HL-60 (cell line): Measurements from ENCODE around the gene TANC2.

ENCODE experiments used
- DNase-seq, 2 experiments: peaks; one replicate each; pipeline ENCODE4 v3.0.0-alpha.2; 2010 to 2020; ENCODE audit warnings: low read depth in 1 of 2, low spot score in 1 of 2
- H3K27ac ChIP-seq: fragments of 250-450 bp; sonication (Bioruptor Pico); replicated peaks from 2 replicates; pipeline ENCODE4 v1.5.1; 2020; ENCODE audit warnings: mild to moderate bottlenecking, moderate library complexity
- H3K27me3 ChIP-seq: fragments of 250-450 bp; sonication (Bioruptor Pico); 2 replicates; pipeline ENCODE4 v1.5.1; 2021; ENCODE audit warnings: mild to moderate bottlenecking, moderate library complexity; ENCODE audit not compliant: insufficient read depth, poor library complexity, severe bottlenecking
- H3K4me3 ChIP-seq: replicated peaks from 2 replicates; pipeline ENCODE4 v1.5.1; 2011; ENCODE audit warnings: mild to moderate bottlenecking, control low read depth, low read length; ENCODE audit not compliant: insufficient read depth
- GABPA ChIP-seq: IDR thresholded peaks from 2 replicates; pipeline ENCODE4 v1.6.1; 2012; ENCODE audit warnings: low read depth
- POLR2AphosphoS5 ChIP-seq: IDR thresholded peaks from 2 replicates; pipeline ENCODE4 v1.6.1; 2012; ENCODE audit warnings: low read depth
- SPI1 ChIP-seq: IDR thresholded peaks from 2 replicates; pipeline ENCODE4 v1.6.1; 2012; ENCODE audit warnings: low read depth, mild to moderate bottlenecking, borderline replicate concordance
- TF ChIP-seq, protein P1 (sequence below): IDR thresholded peaks from one replicate; pipeline ENCODE4 v1.5.1; 2011; ENCODE audit warnings: low read length, control low read depth, inconsistent platforms; ENCODE audit not compliant: insufficient read depth
- TF ChIP-seq, protein P2 (sequence below): IDR thresholded peaks from 2 replicates; pipeline ENCODE4 v1.6.1; 2012; ENCODE audit warnings: low read depth; ENCODE audit not compliant: insufficient replicate concordance

Gene TANC2

DNA sequence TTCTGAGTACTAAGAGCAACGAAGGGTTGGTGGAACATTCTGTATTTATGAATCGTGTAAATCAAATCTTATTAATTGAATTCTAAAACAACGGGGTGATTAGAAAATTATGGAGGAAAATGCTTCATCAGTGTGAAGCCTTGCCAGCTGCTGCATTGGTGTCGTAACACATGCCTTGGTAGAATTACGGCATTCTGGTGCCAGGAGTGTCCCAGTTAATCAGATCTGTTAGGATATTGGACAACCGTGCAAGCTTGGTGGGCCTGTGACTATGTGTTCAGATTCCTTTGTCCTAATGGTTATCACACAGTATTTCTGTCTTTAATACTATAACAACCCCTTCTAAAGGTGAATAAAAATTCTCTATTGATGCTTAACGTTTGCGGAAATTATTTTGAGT is 44.2 kb upstream of the TANC2 start:
- no peak for TF ChIP-seq GABPA
- H3K27me3 ChIP-seq: no peaks in the 10 kb centered on the region
- DNase-seq: no peak
- no peak overlapping the region for H3K4me3 ChIP-seq
- H3K27ac ChIP-seq: no peak overlapping the region

DNA sequence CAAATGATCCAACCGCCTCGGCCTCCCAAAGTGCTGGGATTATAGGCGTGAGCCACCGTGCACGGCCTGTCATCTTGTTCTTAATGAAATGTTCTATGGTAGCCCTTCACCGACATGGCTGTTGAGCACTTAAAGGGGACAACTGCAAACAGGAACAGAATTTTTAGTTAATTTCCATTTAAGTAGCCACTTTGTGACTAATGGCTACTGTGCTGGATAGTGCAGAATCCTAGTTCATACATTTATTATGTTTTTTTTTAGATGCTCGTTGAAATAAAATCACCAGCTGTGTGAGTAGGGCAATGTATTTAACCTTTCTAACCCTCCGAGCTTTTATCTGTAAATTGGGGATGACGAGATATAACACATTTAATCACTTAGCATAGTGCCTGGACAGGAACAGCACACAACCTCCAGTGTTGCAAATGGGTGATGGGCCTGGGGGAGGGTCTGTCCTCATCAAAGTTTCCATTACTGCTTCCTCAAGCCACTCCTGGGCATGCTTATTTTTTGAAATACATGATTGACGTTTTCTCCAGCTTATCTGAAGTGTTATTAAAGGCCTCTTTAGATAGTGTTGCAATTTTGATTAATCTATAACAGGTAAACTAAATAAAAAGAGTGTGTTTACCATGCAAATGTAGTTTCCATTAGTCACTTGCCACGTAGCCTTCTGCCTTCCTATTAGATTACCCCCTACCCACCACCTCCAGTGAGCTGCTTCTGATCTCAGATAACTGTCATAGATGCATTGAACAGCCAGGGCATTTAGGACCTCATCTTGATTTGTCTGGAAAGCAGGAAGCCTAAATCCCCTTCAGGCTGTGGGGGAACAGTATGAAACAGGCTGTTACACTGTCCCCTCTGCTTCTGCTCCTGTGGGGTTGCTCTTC is 42.5 kb upstream of the TANC2 start:
- Histone ChIP-seq H3K27ac (no peak overlapping the region), H3K27me3 (no peaks in the 10 kb centered on the region), H3K4me3 (no peak overlapping the region)
- DNase-seq: no peak
- TF ChIP-seq GABPA: no peak
- TF ChIP-seq POLR2AphosphoS5: no peak

DNA sequence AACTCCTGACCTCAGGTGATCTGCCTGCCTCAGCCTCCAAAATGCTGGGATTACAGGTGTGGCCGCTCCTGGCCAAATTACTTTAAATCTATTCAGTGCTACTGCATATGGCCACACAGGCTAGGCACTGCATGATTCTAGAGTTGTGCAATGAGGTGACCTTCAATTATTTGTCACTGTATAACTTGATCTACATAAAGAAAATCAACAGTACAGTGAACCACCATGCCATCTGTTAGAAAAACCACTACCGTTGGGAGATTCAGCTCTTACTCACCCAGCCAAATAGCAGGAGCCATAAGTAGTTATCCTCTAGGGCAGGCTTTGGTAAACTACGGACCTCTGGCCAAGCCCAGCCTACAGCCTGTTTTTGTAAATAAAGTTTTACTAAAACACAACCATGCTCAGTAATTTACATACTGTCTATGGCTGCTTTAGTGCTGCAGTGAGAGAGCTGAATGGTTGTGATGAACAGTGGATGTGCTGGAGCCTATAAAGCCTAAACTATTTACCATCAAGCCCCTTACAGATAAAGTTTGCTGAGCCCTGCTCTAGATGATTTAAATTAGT is 40.7 kb upstream of the TANC2 start:
- no peak for DNase-seq
- no peaks in the 10 kb centered on the region for H3K27me3 ChIP-seq
- TF ChIP-seq, protein P1, sequence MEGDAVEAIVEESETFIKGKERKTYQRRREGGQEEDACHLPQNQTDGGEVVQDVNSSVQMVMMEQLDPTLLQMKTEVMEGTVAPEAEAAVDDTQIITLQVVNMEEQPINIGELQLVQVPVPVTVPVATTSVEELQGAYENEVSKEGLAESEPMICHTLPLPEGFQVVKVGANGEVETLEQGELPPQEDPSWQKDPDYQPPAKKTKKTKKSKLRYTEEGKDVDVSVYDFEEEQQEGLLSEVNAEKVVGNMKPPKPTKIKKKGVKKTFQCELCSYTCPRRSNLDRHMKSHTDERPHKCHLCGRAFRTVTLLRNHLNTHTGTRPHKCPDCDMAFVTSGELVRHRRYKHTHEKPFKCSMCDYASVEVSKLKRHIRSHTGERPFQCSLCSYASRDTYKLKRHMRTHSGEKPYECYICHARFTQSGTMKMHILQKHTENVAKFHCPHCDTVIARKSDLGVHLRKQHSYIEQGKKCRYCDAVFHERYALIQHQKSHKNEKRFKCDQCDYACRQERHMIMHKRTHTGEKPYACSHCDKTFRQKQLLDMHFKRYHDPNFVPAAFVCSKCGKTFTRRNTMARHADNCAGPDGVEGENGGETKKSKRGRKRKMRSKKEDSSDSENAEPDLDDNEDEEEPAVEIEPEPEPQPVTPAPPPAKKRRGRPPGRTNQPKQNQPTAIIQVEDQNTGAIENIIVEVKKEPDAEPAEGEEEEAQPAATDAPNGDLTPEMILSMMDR: no peak
- TF ChIP-seq SPI1 (no peak), GABPA (no peak), POLR2AphosphoS5 (no peak)
- TF ChIP-seq, protein P2, sequence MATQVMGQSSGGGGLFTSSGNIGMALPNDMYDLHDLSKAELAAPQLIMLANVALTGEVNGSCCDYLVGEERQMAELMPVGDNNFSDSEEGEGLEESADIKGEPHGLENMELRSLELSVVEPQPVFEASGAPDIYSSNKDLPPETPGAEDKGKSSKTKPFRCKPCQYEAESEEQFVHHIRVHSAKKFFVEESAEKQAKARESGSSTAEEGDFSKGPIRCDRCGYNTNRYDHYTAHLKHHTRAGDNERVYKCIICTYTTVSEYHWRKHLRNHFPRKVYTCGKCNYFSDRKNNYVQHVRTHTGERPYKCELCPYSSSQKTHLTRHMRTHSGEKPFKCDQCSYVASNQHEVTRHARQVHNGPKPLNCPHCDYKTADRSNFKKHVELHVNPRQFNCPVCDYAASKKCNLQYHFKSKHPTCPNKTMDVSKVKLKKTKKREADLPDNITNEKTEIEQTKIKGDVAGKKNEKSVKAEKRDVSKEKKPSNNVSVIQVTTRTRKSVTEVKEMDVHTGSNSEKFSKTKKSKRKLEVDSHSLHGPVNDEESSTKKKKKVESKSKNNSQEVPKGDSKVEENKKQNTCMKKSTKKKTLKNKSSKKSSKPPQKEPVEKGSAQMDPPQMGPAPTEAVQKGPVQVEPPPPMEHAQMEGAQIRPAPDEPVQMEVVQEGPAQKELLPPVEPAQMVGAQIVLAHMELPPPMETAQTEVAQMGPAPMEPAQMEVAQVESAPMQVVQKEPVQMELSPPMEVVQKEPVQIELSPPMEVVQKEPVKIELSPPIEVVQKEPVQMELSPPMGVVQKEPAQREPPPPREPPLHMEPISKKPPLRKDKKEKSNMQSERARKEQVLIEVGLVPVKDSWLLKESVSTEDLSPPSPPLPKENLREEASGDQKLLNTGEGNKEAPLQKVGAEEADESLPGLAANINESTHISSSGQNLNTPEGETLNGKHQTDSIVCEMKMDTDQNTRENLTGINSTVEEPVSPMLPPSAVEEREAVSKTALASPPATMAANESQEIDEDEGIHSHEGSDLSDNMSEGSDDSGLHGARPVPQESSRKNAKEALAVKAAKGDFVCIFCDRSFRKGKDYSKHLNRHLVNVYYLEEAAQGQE: no peak
- no peak overlapping the region for H3K4me3 ChIP-seq
- no peak overlapping the region for H3K27ac ChIP-seq

DNA sequence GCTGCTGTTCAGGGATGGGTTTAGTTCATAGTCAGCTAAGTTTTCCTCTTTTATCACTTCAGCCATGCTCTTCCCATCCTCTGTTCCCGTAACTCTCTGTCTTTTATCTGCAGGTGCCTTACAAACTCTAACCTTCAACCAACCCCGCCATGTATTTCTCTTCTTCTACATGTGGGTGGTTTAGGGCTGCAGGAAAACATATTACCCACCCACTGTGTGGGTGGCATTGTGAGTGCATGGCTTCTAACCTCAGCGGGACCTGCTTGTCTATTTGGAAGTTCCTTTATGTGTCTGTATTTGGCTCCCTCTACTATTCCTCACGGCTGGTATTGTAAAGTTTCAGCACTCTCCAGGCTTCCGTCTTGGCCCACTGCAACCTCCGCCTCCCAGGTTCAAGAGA is 39.0 kb upstream of the TANC2 start:
- TF ChIP-seq SPI1 (no peak), GABPA (no peak), POLR2AphosphoS5 (no peak)
- TF ChIP-seq, protein P2: no peak
- TF ChIP-seq, protein P1: no peak
- Histone ChIP-seq H3K27me3 (no peaks in the 10 kb centered on the region), H3K27ac (no peak overlapping the region), H3K4me3 (no peak overlapping the region)
- DNase-seq: no peak

DNA sequence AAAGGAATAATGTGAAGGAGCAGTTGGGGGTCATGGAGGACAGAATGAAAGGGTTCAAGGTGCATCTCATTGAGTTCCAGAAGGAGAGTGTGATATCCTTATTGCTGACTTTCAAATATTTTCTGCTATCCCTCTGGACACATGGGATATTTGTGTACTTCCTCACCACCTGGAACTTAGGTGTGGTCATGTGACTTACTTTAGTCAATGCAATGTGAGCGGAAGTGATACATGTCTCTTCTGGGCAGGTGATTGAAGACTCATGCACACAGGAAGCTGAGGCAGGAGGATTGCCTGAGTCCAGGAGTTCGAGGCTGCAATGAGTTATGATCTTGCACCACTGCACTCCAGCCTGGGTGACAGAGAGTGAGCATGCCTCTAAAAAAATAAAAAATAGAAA is 36.7 kb upstream of the TANC2 start:
- Histone ChIP-seq H3K27me3 (no peaks in the 10 kb centered on the region), H3K4me3 (no peak overlapping the region), H3K27ac (no peak overlapping the region)
- TF ChIP-seq, protein P2: no peak
- no peak for TF ChIP-seq GABPA
- TF ChIP-seq, protein P1: no peak
- no peak for TF ChIP-seq SPI1
- DNase-seq: no peak
